H1 (cell line): ENCODE results near the gene UEVLD. TPM values are rescaled to one million over a fixed set of nuclear protein-coding genes. Genes with fewer than 3 reads are reported as not detected.

ENCODE experiments used
- CTCF ChIA-PET: fragments of 300-600 bp; sonication (Branson Sonifier 250); formaldehyde crosslinking; loops from one replicate; lab custom pipeline; 2021; ENCODE audit not compliant: partially characterized antibody; lab: Charles Lee
- POLR2A ChIA-PET: fragments of 300-600 bp; sonication (Branson Sonifier 250); formaldehyde crosslinking; loops from one replicate; lab custom pipeline; 2021; ENCODE audit warnings: inconsistent platforms; ENCODE audit not compliant: partially characterized antibody; lab: Charles Lee
- DNase-seq, 2 experiments: peaks; one replicate each; pipeline versions ENCODE4 v3.0.0 to v3.0.0-alpha.2; 2010 to 2022; ENCODE audit warnings: low spot score in 2 of 2, low read depth in 1 of 2, mixed read lengths in 1 of 2
- FAIRE-seq: peaks from 2 replicates; lab custom pipeline; 2011; peaks lifted over from hg19 to GRCh38; lab: Jason Lieb, UNC
- H2AFZ ChIP-seq: 2 replicates; pipeline ENCODE4 v1.8.1; 2012; ENCODE audit warnings: low read length, inconsistent platforms
- H2AK5ac ChIP-seq: 2 replicates; pipeline ENCODE4 v1.6.1; 2013; ENCODE audit warnings: low read depth, low read length
- H2BK120ac ChIP-seq: replicated peaks from 2 replicates; pipeline ENCODE3; 2013; ENCODE audit warnings: low read depth, low read length, inconsistent platforms
- H2BK12ac ChIP-seq: 2 replicates; pipeline ENCODE4 v1.6.1; 2013; ENCODE audit warnings: low read depth, low read length
- H2BK15ac ChIP-seq: 2 replicates; pipeline ENCODE4 v1.6.1; 2013; ENCODE audit warnings: low read length
- H2BK20ac ChIP-seq: 2 replicates; pipeline ENCODE4 v1.6.1; 2013; ENCODE audit warnings: low read length
- H2BK5ac ChIP-seq: 2 replicates; pipeline ENCODE4 v1.6.1; 2013; ENCODE audit warnings: low read depth, low read length
- H3K14ac ChIP-seq: 2 replicates; pipeline ENCODE4 v1.6.1; 2013; ENCODE audit warnings: inconsistent platforms; ENCODE audit not compliant: insufficient read length
- H3K18ac ChIP-seq: 2 replicates; pipeline ENCODE4 v1.6.1; 2013; ENCODE audit warnings: low read length; ENCODE audit errors: extremely low read depth
- H3K23ac ChIP-seq: 2 replicates; pipeline ENCODE4 v1.6.1; 2013; ENCODE audit warnings: inconsistent platforms; ENCODE audit not compliant: insufficient read length
- H3K23me2 ChIP-seq: 2 replicates; pipeline ENCODE4 v1.6.1; 2013; ENCODE audit warnings: low read depth, low read length
- H3K27ac ChIP-seq: 2 replicates; pipeline ENCODE4 v1.6.1; 2011; ENCODE audit warnings: low read depth, low read length, inconsistent platforms
- H3K27me3 ChIP-seq, 4 experiments: replicated peaks in 1 of 4; 1 replicate in 1 of 4; 2 replicates in 3 of 4; pipeline versions ENCODE4 v1.6.1 to v1.8.1; 2011 to 2013; ENCODE audit warnings: low read length in 3 of 4, mild to moderate bottlenecking in 3 of 4, inconsistent platforms in 2 of 4, mixed read lengths in 2 of 4, moderate library complexity in 1 of 4; ENCODE audit not compliant: control insufficient read depth in 3 of 4, insufficient read depth in 3 of 4; ENCODE audit errors: extremely low read depth in 1 of 4
- H3K36me3 ChIP-seq, 4 experiments: 2 replicates each; pipeline versions ENCODE4 v1.6.1 to v1.8.1; 2011 to 2013; ENCODE audit warnings: mild to moderate bottlenecking in 4 of 4, low read length in 3 of 4, moderate library complexity in 2 of 4, control low read depth in 1 of 4, inconsistent platforms in 1 of 4; ENCODE audit not compliant: insufficient read depth in 4 of 4, control insufficient read depth in 2 of 4
- H3K4ac ChIP-seq: replicated peaks from 2 replicates; pipeline ENCODE3; 2013; ENCODE audit warnings: low read length, low read depth, mixed read lengths, inconsistent platforms; ENCODE audit not compliant: insufficient read length
- H3K4me1 ChIP-seq, 4 experiments: replicated peaks in 1 of 4; 1 replicate in 1 of 4; 2 replicates in 3 of 4; pipeline versions ENCODE4 v1.6.1 to v1.8.1; 2011 to 2013; ENCODE audit warnings: low read length in 3 of 4, inconsistent platforms in 2 of 4, mixed read lengths in 1 of 4; ENCODE audit not compliant: insufficient read depth in 4 of 4, control insufficient read depth in 3 of 4
- H3K4me2 ChIP-seq, 2 experiments: 2 replicates each; pipeline versions ENCODE4 v1.6.1 to v1.8.1; 2011 to 2013; ENCODE audit warnings: low read depth in 2 of 2, low read length in 2 of 2, control low read depth in 1 of 2, inconsistent platforms in 1 of 2, mild to moderate bottlenecking in 1 of 2; ENCODE audit not compliant: insufficient read depth in 1 of 2
- H3K4me3 ChIP-seq, 4 experiments: fragments of 200-600, 300-600 bp in 1 of 4; sonication (generic), shearing (Covaris generic), sonication (Bioruptor Twin) in 1 of 4; 2 replicates each; pipeline versions ENCODE4 v1.5.1 to v1.8.1; 2011 to 2016; ENCODE audit warnings: low read length in 4 of 4, low read depth in 3 of 4, control low read depth in 2 of 4, inconsistent platforms in 2 of 4, mild to moderate bottlenecking in 2 of 4, mixed read lengths in 1 of 4, moderate library complexity in 1 of 4; ENCODE audit not compliant: insufficient read depth in 2 of 4; ENCODE audit errors: extremely low read depth in 1 of 4
- H3K56ac ChIP-seq: replicated peaks from 2 replicates; pipeline ENCODE3; 2013; ENCODE audit warnings: low read depth, mild to moderate bottlenecking, mixed read lengths, low read length, inconsistent platforms; ENCODE audit not compliant: insufficient read length
- H3K79me1 ChIP-seq: 2 replicates; pipeline ENCODE4 v1.6.1; 2013; ENCODE audit warnings: low read depth, low read length, control low read depth
- H3K79me2 ChIP-seq, 2 experiments: 2 replicates each; pipeline versions ENCODE4 v1.6.1 to v1.8.1; 2012 to 2013; ENCODE audit warnings: low read length in 2 of 2, mild to moderate bottlenecking in 2 of 2, inconsistent platforms in 1 of 2; ENCODE audit not compliant: insufficient read depth in 2 of 2, control insufficient read depth in 1 of 2
- H3K9ac ChIP-seq, 4 experiments: replicated peaks in 1 of 4; 1 replicate in 1 of 4; 2 replicates in 3 of 4; pipeline versions ENCODE4 v1.6.1 to v1.8.1; 2011 to 2013; ENCODE audit warnings: low read depth in 3 of 4, low read length in 3 of 4, control low read depth in 2 of 4, mild to moderate bottlenecking in 2 of 4, moderate library complexity in 2 of 4, inconsistent platforms in 1 of 4; ENCODE audit errors: extremely low read depth in 1 of 4
- H3K9me3 ChIP-seq, 2 experiments: 2 replicates each; pipeline versions ENCODE4 v1.6.1 to v1.8.1; 2012 to 2013; ENCODE audit warnings: mild to moderate bottlenecking in 2 of 2, moderate library complexity in 2 of 2, control low read depth in 1 of 2, inconsistent platforms in 1 of 2, low read depth in 1 of 2, low read length in 1 of 2, mixed read lengths in 1 of 2; ENCODE audit not compliant: insufficient read depth in 2 of 2
- H4K20me1 ChIP-seq, 2 experiments: replicated peaks in 1 of 2; 2 replicates each; pipeline versions ENCODE3 to v1.8.1; 2011 to 2013; ENCODE audit warnings: inconsistent platforms in 2 of 2, low read length in 2 of 2, mild to moderate bottlenecking in 1 of 2; ENCODE audit not compliant: insufficient read depth in 2 of 2, control insufficient read depth in 1 of 2
- H4K5ac ChIP-seq: 2 replicates; pipeline ENCODE4 v1.6.1; 2013; ENCODE audit warnings: low read length, low read depth, mixed read lengths, inconsistent platforms; ENCODE audit not compliant: insufficient read length
- H4K8ac ChIP-seq: 2 replicates; pipeline ENCODE4 v1.8.0; 2013; ENCODE audit warnings: mild to moderate bottlenecking, moderate library complexity, low read length, inconsistent platforms; ENCODE audit not compliant: insufficient read depth; ENCODE audit errors: extremely low read depth
- H4K91ac ChIP-seq: replicated peaks from 2 replicates; pipeline ENCODE3; 2013; ENCODE audit warnings: low read length, mixed read lengths, inconsistent platforms; ENCODE audit not compliant: insufficient read length
- BRCA1 ChIP-seq: IDR thresholded peaks from 2 replicates; pipeline ENCODE4 v1.6.1; 2012; ENCODE audit warnings: low read depth, low read length, improper control_type of control experiment
- E2F6 ChIP-seq: IDR thresholded peaks from 2 replicates; pipeline ENCODE4 v1.6.1; 2012; ENCODE audit warnings: inconsistent platforms
- EGR1 ChIP-seq: IDR thresholded peaks from 2 replicates; pipeline ENCODE4 v1.6.1; 2011; ENCODE audit warnings: low read depth, low read length, borderline replicate concordance
- GABPA ChIP-seq: IDR thresholded peaks from 2 replicates; pipeline ENCODE4 v1.6.1; 2011; ENCODE audit warnings: mild to moderate bottlenecking, low read length, moderate library complexity, borderline replicate concordance; ENCODE audit not compliant: insufficient read depth
- JUND ChIP-seq: IDR thresholded peaks from 2 replicates; pipeline ENCODE4 v1.6.1; 2011; ENCODE audit warnings: mild to moderate bottlenecking, improper control_type of control experiment, low read length
- TAF7 ChIP-seq: optimal IDR thresholded peaks from 2 replicates; pipeline ENCODE3; 2011; ENCODE audit warnings: low read depth, mild to moderate bottlenecking, inconsistent platforms, low read length, moderate library complexity, borderline replicate concordance
- WGBS, 2 experiments: shearing (Covaris generic) in 1 of 2; methylation state at CpG; one replicate each; pipeline versions ENCODE4 v1.1.6 to v1.1.7; 2013 to 2015; ENCODE audit warnings: low lambda C conversion rate in 2 of 2, mixed read lengths in 2 of 2, inconsistent platforms in 1 of 2, low coverage in 1 of 2, missing lambda C conversion rate in 1 of 2; ENCODE audit not compliant: insufficient replicate concordance in 2 of 2, insufficient coverage in 1 of 2, insufficient read length in 1 of 2; ENCODE audit errors: extremely low coverage in 1 of 2, missing lambda C conversion rate in 1 of 2; 5-methylcytosine and 5-hydroxymethylcytosine counted together
- polyA plus RNA-seq, 7 experiments: library from polyadenylated mRNA; depleted of rRNA in 3 of 7; stranded (reverse) in 5 of 7; unstranded in 2 of 7; fragments of >200 nt in 5 of 7; fragments of 200-250 nt in 2 of 7; gene quantifications; 1 replicate in 5 of 7; 2 replicates in 1 of 7; 4 replicates in 1 of 7; pipeline versions ENCODE4 v1.2.1 to v1.2.3, GENCODE V29; 2011 to 2013; ENCODE audit warnings: missing spikeins in 2 of 7, mixed read lengths in 2 of 7
- total RNA-seq: library from RNA; stranded (reverse); fragmentation: NEBNext Ultra II Directional; extraction: Animal tissue kit (Norgen Biotek cat#: 25700); gene quantifications from 2 replicates; pipeline ENCODE4 v1.2.1, GENCODE V29; 2021

The UEVLD gene
- total and polyA plus RNA-seq, 2 of the 8 experiments (the other 6 are each of a cell fraction or from before 2014, with no cell fraction given): 4.1 to 7.3 TPM

- POLR2A ChIA-PET: interaction anchor here (0.6 to 2.6 kb wide), 3 partner anchors 9 to 53 kb away, joined by 3 to 6 read pairs (median 5); partner anchors contain the start of gene UEVLD
Observed at GRCh38 chr11:18578975-18579598, 9.4 kb downstream of the UEVLD start.

More at GRCh38 chr11:18578975-18579598, 9.4 kb downstream of the UEVLD start:
- no peak overlapping the region for H4K5ac ChIP-seq
- H3K4me3 ChIP-seq: no peak overlapping the region
- no peak overlapping the region for H4K8ac ChIP-seq
- H3K14ac ChIP-seq: no peak overlapping the region
- FAIRE-seq (no peak), DNase-seq (no peak)
- no peaks in the 10 kb centered on the region for H3K4me1 ChIP-seq
- no peak overlapping the region for H4K91ac ChIP-seq
- H3K23me2 ChIP-seq: no peaks in the 10 kb centered on the region
- H3K9ac ChIP-seq: no peak overlapping the region
- H3K56ac ChIP-seq: no peak overlapping the region
- no peak overlapping the region for H2BK120ac ChIP-seq
- H3K79me1 ChIP-seq: no peaks in the 10 kb centered on the region
- no peak overlapping the region for H2AFZ ChIP-seq
- H3K79me2 ChIP-seq: no peaks in the 10 kb centered on the region
- H3K4me2 ChIP-seq: no peak overlapping the region
- no peaks in the 10 kb centered on the region for H4K20me1 ChIP-seq
- H2AK5ac ChIP-seq: no peak overlapping the region
- CTCF ChIA-PET: interaction anchor here (0.5 to 1.2 kb wide), 4 partner anchors 25 to 105 kb away, joined by 3 to 4 read pairs (median 3); no protein-coding TSS in a partner anchor
- no peak overlapping the region for H3K23ac ChIP-seq
- H3K4ac ChIP-seq: no peak overlapping the region
- H2BK12ac ChIP-seq: no peak overlapping the region
- no peak overlapping the region for H2BK15ac ChIP-seq
- no peak for TF ChIP-seq JUND
- no peak for TF ChIP-seq TAF7
- TF ChIP-seq BRCA1: no peak
- TF ChIP-seq E2F6: no peak
- no peak for TF ChIP-seq GABPA
- TF ChIP-seq EGR1: no peak
- TF ChIP-seq, all 59 proteins: peak for 0
- Histone ChIP-seq H3K18ac (no peak overlapping the region), H2BK5ac (no peak overlapping the region), H2BK20ac (no peak overlapping the region), H3K36me3 (peaks cover 0 to 3% (median 0%) of the 10 kb centered on the region in 4 experiments; a peak in 1 of 8 replicates), H3K27me3 (no peaks in the 10 kb centered on the region), H3K27ac (no peak overlapping the region), H3K9me3 (no peaks in the 10 kb centered on the region; a peak in 1 of 4 replicates)
- 90% methylated on average over 14 of the region's 14 CpGs; no CpG with 5 or more reads in 1 of the 2 experiments for WGBS, 2 experiments
